HG03460 (cell line): Measurements from ENCODE around the gene RAMP3.
"Not testable (repeated sequence)": the region's sequence is repeated elsewhere in the genome, so short reads cannot be mapped to it uniquely, and the experiment has no call there.

Experiments used
- ATAC-seq: cut with Tn5 transposase; IDR thresholded peaks from one replicate; pipeline ENCODE4 v1.9.1; 2021; ENCODE audit not compliant: unreplicated experiment

Gene RAMP3, protein sequence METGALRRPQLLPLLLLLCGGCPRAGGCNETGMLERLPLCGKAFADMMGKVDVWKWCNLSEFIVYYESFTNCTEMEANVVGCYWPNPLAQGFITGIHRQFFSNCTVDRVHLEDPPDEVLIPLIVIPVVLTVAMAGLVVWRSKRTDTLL

DNA sequence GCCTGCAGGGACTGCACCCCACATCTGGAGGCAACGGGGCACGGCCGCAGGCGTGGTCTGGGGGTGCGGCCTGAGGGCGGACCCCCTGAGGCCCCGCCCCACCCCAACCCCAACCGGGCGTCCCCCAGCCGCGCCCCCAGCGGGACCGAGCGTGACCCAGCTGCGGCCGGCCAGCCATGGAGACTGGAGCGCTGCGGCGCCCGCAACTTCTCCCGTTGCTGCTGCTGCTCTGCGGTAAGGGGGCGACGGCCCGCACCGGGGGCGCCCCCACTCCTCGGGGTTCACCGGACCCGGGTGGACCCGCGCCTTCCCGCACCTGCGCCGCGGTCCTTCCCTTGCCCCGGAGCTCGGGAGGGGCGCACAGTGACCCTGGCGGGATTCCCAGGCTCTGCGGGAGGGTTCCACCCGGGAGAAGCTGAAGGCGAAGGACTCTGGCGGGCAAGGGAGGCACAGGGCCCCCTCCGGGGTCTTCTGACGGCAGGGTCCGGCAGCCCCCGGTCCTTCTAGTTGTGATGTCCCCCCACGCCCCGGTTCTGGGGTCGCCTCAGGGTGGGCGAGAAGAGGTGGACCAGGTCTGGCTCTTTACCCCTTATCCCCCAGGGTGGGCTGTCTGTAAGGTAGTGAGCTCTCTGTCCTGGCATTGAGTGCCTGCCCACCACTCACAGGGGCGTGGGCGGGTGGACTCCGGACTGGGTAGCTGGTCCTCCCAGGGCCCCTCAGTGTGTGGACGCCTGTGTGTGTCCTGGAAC is at the start of gene RAMP3:
TSS of gene RAMP3 (plus strand) at position 139 of the 749 bp plus-strand sequence. CDS start at position 177, 38 bp downstream.
- no peak for ATAC-seq

DNA sequence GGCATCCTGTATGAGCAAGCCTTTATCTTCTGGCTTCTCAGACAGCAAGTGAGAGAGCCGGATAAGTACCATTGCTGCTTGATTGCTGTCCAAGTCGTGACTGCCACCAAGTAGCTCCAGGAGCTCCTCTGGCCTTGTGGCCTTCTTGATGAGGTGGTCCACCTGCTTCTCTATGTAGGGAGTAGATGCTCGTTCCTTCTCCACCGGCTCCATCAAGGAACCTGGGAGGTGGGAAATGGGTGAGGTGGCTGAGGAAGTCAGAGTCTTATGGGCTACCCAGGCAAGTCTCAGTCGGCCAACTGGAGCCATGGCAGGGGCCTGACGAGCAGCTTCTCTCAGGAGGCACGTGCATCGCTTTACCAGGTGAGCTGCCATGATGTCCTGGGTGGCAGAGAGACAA is 48.7 kb upstream of the RAMP3 start:
- no peak for ATAC-seq

DNA sequence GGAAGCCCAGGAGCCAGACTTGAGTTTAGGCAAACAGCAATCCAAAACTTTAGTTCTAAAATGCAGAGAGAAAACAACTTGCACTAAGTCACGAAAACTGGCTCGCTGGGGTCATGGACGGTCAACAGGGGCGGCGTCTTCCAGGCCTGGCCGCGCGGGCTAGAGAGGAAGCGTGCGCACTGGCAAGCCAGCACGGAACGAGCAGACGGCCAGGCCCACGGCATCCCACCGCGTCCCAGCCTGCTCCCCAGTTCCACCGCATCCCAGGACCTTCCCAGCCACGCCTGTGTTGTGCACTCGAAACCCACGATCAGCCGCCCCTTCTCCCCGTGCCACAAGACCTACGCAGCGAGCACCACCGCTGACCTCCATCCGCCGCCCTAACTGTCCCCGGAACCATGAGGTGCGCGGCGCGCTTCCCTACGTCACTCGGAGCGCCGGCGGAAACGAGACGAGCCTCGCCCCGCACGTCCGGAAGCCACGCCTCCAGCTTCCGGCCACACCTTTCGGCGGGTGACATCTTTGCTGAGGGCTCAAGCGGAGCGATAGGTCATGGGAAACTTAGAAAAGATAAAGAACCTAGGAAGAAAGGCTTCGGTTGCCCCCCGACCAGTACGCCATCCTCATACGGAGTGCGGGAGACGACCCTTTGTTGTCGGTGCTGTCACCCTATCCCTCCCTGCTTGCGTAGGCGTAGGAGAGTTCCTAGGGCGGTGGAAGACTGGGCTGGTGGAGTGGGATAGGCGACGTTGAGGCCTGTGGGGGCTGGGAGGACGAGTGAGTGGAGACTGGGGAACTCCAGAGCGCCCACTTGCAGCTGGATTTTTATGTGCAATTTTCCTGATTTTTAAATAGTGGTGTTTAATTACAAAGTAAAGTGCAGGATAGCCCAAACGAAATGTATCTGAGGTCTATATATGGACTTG is 46.0 kb upstream of the RAMP3 start, which contains the start of gene TBRG4:
TSS of gene TBRG4 (minus strand) at position 400 of the 926 bp plus-strand sequence. CDS start 2,460 bp downstream, outside the sequence.
- peak; percentile 95 for ATAC-seq

DNA sequence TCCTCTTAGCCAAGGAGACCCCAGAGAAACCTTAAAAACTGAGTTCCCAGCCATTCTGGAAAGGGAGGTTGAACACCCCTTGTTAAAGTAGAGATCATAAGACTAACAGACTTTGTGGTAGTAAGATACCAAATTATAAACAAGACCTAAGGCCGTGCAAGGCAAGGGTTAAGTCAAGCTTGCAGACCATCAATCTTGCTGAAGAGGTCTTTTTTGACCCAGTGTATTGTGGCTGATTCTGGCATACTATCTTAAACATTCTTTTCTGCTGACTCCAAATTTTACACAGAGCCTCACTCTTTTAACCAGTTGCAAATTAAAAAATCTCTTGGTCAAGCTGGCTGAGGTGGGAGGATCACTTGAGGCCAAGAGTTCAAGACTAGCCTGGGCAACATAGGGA is 44.9 kb upstream of the RAMP3 start:
- ATAC-seq, result no peak

DNA sequence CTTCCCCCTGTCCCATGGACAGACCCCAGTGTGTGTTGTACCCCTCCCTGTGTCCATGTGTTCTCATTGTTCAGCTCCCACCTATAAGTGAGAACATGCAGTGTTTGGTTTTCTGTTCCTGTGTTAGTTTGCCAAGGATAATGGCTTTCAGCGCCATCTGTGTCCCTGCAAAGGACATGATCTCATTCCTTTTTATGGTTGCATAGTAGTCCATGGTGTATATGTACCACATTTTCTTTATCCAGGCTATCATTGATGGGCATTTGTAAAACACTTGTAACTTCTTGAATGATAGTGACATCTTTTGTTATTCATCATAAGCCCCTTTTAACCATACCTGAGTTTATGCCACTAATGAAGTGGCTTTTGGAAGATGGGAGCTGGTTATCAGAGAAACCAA is 43.3 kb upstream of the RAMP3 start:
- not testable (repeated sequence) for ATAC-seq

DNA sequence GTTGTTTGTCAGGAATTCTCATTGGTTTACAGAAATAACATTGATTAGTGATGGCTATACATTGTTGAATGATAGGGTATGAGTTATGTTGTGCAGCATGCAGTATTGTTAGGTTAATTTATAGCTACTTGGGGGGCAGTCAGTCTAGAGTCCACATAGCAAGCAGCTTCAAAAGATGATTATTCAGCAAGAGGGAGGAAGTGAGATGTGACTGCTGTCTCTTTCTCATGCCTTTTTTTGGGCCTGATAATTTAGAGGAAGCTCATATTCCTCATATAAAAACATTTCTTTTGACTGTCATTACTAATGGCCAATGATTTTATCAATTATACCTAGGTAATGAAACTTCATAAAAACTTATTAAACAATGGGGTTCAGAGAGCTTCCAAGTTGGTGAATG is 42.7 kb upstream of the RAMP3 start:
- ATAC-seq, result no peak

DNA sequence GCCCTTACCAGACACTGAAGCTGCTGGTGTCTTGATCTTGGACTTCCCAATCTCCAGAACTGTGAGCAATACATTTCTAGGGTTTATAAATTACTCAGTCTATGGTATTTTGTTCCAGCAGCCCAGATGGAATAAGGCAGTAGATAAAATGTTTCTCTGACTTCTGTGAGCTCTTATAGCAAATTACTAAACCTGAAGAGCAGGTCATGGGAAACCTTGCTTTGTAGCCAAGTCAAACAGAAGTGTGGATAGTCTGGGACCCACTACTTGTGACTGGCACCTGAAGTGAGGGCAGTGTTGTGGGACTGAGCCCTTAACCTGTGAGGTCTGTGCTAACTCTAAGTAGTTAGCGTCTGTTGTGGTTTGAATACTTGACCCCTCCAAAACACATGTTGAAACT is 41.5 kb upstream of the RAMP3 start:
- ATAC-seq, result no peak

DNA sequence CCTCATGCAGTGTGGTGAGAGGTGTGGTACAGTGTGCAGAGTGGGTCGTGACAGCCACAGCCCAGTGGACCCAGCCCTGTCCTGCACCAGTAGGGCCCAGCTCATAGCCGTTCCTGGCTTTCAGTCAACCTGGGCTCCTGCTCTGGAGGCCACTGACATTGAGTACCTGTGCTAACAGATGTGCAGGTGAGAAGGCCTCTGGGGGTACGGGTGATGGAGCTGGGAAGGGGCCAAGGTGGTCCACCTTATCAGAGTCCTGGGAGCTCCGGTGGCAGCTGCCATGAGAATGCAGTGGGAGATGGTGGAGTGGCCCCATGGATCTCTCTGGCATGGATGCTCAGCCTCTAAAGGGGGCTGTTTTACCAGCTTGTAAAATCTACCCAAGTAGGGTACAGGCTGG is 40.0 kb upstream of the RAMP3 start:
- no peak for ATAC-seq

DNA sequence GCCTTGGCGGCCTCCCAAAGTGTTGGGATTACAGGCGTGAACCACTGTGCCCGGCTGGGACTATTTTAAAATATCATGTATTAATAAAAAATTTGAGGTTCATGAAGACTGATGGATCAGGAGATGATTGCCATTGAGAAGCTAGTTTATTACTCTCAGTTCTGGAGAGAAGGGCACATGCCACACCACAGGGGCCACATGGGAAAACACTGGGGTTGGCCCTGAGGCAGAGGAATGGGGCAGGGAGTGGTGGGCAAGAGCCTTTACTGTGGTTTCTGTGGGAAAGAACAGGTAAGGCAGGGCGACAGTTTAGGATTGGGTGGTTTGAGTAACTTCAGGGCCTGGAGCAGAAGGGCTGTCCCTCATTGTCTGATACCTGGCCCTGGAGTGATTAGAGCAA is 39.3 kb upstream of the RAMP3 start:
- no peak for ATAC-seq

DNA sequence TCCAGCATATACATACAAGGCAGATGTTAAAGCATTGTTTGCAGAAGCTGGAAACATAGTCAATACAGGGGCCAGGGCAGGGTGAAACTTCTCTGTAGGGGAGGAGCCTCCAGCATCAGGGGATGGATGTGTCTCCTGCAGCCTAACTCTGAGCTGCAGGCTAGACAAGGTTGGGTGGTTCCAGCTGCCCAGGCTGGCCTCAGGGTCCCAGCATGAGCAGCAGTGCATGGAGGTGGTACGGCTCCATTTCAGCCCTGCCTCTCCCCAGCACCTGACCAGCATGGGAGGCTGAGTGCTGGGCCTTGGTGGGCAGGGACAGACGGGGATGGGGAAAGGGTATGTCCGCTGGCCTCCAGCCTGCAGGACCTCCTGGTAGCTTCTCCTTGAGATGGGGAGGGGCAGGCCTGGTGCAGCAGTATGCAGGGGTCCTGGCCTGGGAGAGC is 38.7 kb upstream of the RAMP3 start:
- no peak for ATAC-seq

DNA sequence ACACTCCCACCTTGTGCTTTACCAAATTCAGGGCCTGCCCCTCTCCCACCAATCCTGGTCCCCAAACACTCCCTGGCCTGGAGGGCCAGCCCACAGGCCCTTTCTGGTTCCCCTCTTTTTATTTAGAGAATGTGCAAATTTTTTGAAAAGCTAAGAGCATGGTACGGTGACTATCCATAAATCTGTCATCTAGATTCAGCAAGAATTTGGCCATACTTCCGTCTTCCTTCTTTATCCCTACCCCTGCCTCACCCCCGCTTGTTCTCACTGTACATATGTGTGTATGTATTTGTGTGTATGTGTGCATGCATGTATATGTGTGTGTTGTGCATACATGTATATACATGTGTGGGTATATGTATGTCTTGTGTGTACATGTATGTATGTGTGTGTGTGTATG is 38.0 kb upstream of the RAMP3 start:
- no peak for ATAC-seq

DNA sequence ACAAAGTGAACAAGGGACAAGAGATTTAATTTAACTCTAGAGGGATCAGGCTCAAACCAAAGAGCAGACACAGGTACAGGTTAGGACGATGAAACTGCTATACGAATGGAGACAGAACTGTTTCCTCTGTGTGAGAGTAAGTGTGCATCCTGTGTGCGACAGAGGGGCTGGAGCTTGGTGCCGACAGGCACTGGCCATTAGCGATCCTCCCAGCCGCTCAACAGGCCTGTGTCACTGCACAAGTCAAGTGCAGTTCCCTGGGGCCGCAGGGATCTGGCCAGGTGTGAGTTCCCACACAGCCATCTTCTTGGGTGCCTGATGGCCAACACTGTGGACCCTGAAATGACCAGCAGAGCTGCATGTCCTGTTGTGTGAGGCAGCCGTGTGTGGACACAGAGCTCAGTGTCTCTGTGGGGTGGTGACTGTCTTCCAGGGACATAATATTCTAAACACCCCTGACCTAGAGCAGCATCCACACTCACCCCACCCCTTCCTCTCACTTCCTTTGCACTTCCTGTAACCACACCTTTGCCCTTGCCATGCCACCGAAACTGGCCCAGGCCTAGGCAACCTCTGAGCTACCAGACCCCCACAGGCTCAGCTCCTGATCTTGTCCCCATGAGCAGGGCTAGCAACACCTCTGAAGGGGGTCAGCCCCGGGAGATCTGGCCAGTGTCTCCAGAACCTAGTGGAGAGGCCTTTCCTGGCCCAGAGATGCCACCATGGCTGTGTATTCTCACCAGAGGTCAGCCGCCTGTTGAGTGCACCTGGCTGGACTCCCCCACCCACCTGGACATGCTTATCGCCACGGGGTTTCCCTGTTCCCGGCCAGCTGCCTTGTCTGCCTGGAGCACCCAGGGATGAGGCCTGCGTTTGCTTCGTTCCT is 34.4 kb upstream of the RAMP3 start:
- ATAC-seq, result no peak

DNA sequence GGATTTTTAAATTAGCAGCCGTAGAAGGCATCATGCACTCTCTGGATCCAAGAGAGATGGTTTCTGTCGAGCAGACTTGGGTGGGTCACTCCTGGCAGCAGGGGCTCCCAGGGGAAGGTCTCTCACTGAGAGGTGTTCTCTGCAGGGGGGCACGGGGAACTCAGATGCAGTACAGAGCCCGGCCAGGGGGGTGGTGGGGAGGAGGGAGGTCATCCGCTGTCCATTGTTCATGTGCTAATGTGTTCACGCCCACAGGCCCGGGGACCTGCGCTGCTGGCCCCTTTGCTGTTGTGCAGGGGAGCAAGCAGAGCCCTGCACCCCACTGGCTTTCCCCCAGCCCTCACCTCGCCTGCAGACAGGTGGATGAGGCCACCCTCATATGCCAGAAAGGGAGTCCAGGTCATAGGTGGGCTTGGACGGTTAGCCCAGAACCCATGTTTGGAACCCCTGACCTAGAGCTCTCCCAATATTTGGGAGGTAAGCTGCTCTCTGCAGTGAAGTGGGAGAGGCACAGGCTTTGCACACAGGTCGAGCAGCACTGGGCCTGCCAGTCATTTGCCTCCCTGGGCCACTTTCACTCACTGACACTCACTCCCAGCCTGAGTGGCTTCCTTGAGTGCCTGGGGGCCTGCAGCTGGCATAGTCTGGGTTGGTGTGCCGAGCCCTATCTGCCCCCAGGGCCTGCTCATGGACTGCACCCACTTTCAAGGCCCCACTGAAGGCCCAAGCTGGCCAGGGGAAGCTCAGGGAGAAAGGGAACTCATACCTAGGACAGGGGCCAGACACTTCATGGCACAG is 33.5 kb upstream of the RAMP3 start:
- no peak for ATAC-seq

DNA sequence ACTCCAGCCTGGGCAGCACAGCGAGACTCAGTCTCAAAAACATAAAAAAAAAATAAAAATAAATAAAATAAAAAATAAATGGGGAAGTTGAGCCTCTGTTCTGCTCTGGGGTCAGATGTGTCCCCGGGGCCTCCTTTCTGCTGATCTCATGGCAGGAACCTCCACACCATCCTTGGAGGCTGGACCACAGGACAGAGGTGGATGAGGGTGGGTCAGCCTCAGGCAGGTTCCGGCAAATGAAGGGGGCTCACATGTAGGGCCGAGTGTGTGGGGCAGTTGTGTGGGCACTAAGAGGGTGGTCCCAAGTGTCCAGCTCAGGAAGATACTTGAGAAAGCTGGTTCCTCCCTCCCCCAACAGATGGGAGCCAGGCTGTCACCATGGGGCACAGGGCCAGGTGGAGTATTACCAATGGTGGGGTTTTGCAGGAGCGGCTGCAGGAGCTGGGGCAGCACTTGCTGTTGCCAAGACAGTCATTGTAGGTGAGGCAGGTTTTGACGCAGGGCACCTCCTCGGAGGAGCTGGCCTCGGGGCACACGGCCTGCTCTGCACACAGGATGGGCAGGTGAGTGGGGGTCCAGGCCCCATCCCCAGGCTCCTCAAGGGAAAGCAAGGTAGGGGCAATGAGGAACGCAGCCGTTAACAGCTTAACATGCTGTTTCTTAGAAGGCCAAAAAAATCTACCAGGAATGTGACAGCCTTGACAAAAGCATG is 32.2 kb upstream of the RAMP3 start:
- ATAC-seq, result no peak

DNA sequence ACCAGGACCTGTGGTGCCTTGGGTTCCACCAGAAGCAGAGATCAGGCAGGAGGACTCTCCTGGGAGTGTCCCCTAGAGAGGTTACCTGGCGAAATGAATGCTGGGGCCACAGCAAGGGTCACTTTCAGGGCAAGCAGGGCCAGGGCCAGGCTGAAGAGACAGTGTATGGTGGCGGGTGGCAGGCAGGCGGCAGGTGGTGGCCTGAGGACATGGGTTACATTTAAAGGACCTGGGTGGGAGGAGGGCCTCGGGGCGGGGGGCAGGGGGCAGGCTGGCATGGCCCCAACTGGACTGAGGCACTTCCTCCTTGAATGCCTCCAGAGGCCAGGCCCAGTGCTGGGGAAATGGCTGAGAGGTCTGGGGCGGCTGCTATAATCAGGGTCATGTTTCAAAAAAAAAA is 31.4 kb upstream of the RAMP3 start:
- no peak for ATAC-seq

DNA sequence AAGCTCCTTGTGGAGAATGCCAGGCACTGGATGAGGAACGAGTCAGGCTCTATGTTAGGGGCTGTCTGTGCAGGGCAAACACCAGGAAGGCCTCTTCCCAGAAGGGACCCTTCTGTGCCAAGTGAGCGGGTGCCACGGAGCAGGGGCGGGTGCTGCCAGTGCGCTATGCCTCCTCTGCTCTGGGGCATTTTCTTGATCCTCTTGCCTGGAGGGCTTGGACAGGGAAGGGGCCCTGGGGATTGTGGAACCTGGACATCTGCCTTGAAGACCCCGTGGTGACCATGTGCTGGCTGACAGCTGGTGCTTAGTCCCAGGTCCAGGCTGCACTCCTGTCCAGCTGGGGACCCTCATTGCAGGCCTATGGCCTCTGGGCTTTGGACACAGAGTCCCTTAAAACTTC is 30.7 kb upstream of the RAMP3 start:
- no peak for ATAC-seq

DNA sequence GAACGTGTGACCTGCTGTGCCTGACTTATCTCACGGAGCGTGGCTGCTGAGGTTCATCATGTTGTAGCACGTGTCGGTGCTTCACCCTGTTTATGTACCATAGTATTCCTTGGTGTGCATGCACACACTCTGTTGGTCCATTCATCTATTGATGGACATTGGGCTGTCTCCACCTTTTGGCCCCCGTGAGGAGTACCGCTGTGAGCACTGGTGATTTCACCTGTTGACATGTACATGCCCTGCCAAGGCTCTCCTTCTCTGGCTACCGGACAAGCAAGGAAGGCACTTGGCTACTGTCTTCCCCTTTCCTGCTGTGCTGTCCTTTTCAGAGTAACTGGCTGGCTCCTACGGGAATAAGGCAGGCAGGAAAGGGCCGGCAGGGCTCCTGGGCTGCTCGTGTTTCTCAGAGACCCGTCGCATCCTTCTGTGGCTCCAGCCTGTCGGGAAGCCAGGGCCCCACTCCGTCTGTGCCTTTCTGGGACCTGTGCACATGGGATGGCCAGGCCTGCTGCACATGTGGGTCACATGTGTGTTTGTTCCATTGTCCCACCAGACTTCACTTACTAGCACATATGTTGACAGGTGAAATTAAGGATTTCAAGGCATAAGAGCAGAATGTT is 28.3 kb upstream of the RAMP3 start:
- ATAC-seq, result no peak

DNA sequence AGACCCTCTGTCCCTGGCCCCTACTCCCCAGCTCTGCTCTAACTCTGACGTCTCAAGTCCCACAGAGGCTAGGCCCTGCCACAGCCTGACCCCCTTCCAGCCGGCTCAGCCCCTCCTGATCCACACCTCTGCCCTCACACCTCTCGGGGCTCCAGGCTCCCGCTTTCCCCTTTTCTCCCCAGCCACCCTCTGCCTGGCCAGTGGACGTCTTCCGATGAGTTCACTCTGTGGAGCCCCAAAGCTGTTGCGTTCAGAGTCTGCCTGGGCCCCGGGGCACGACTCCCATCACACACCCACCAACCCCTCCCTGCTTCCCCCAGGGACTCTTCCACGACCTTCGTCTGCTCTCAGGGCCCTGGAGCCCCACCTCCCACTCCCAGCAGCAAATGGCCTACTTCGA is 27.7 kb upstream of the RAMP3 start:
- no peak for ATAC-seq

DNA sequence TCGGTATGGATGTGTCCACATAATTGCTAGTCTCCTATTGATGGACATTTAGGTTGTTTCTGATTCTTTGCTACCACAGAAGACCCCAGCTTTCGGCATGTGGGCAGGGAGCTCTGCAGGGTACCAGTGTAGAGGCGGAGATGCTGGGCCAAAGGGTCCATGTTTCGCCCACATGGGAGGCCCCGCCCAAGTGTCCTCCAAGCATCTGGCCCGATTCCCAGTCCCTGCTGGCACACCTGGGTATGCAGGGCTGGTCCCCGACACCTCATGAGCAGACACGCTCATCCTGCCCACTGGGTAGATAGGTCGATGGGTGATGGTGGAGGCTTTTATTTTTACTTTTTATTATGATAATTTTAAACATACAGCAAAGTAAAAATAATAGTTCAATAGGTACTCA is 26.7 kb upstream of the RAMP3 start:
- ATAC-seq, result no peak
